Measurements from ENCODE around the gene PTPRN2. TPM values are rescaled to one million over a fixed set of nuclear protein-coding genes. Genes with fewer than 3 reads are reported as not detected.

The PTPRN2 gene
- total RNA-seq, 1 experiment from 2014 or later: not detected

- peaks cover 10% of the 10 kb centered on the region for H3F3A ChIP-seq (ENCODE audit: insufficient read depth, low read depth)
- ChIA-PET POLR2A (ENCODE audit: unreplicated experiment) (no interaction called here), CTCF (no interaction called here)
- H3K4me1 ChIP-seq (replicated peaks; ENCODE audit: insufficient read depth): no peaks in the 10 kb centered on the region
- H4K20me1 ChIP-seq (ENCODE audit: insufficient read depth): no peaks in the 10 kb centered on the region
- no peak overlapping the region for H2AFZ ChIP-seq
- DNase-seq: no peak
- H3K27me3 ChIP-seq (ENCODE audit: insufficient read depth, low read depth): no peaks in the 10 kb centered on the region
- H3K27ac ChIP-seq: no peak overlapping the region
- no peak overlapping the region for H3K4me2 ChIP-seq
- intact Hi-C loops (cut with micrococcal nuclease; ENCODE audit: unreplicated experiment): no loop called here
- no peaks in the 10 kb centered on the region for H3K9me2 ChIP-seq (ENCODE audit: insufficient read depth)
- H3K79me2 ChIP-seq (ENCODE audit: low read depth): no peaks in the 10 kb centered on the region
- BruUV-seq (replicated peaks): no TSS peak
- H3K36me3 ChIP-seq (ENCODE audit: low read depth): no peaks in the 10 kb centered on the region
- H3K9me3 ChIP-seq (ENCODE audit: insufficient read depth, low read depth): no peaks in the 10 kb centered on the region
- H3K4me3 ChIP-seq: no peak overlapping the region
- no peak for TF ChIP-seq EZH2 (IDR thresholded peaks at IDR 0.05; ENCODE audit: low read depth)
- TF ChIP-seq, protein P1, sequence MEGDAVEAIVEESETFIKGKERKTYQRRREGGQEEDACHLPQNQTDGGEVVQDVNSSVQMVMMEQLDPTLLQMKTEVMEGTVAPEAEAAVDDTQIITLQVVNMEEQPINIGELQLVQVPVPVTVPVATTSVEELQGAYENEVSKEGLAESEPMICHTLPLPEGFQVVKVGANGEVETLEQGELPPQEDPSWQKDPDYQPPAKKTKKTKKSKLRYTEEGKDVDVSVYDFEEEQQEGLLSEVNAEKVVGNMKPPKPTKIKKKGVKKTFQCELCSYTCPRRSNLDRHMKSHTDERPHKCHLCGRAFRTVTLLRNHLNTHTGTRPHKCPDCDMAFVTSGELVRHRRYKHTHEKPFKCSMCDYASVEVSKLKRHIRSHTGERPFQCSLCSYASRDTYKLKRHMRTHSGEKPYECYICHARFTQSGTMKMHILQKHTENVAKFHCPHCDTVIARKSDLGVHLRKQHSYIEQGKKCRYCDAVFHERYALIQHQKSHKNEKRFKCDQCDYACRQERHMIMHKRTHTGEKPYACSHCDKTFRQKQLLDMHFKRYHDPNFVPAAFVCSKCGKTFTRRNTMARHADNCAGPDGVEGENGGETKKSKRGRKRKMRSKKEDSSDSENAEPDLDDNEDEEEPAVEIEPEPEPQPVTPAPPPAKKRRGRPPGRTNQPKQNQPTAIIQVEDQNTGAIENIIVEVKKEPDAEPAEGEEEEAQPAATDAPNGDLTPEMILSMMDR (conservative IDR thresholded peaks at IDR 0.05): no peak
Observed at GRCh38 chr7:158618745-158619140, 31.1 kb upstream of the PTPRN2 start.

DNA sequence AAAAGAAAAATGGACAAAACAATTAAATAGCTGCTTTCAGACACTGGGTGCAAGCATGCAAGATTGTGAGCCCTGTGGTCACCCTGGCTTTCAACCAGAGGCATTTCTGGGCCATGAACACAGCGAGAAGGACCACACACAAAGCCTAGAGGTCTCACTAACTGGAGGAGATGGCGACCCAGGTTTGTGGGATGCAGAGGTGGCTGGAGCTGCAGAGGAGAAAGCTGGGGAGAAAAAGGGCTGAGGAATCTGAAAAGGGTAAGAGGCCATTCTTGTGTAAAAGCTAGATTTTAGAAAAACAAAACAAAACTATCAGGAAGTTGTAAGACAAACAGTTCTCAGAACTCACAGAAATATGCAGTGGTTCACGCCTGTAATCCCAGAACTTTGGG, 30.1 kb upstream of the PTPRN2 start:
- POLR2A ChIA-PET (ENCODE audit: unreplicated experiment): no interaction called here
- Histone ChIP-seq H3F3A (ENCODE audit: insufficient read depth, low read depth) (peaks cover 10% of the 10 kb centered on the region), H2AFZ (no peak overlapping the region), H3K79me2 (ENCODE audit: low read depth) (no peaks in the 10 kb centered on the region), H3K27ac (no peak overlapping the region), H3K27me3 (ENCODE audit: insufficient read depth, low read depth) (no peaks in the 10 kb centered on the region), H4K20me1 (ENCODE audit: insufficient read depth) (no peaks in the 10 kb centered on the region), H3K36me3 (ENCODE audit: low read depth) (no peaks in the 10 kb centered on the region), H3K4me3 (no peak overlapping the region), H3K4me1 (replicated peaks; ENCODE audit: insufficient read depth) (no peaks in the 10 kb centered on the region), H3K9me2 (ENCODE audit: insufficient read depth) (no peaks in the 10 kb centered on the region), H3K9me3 (ENCODE audit: insufficient read depth, low read depth) (no peaks in the 10 kb centered on the region), H3K4me2 (no peak overlapping the region)
- DNase-seq: no peak
- intact Hi-C loops (cut with micrococcal nuclease; ENCODE audit: unreplicated experiment): no loop called here
- TF ChIP-seq, protein P1 (conservative IDR thresholded peaks at IDR 0.05): no peak
- no peak for TF ChIP-seq EZH2 (IDR thresholded peaks at IDR 0.05; ENCODE audit: low read depth)
- BruUV-seq (replicated peaks): no TSS peak
- CTCF ChIA-PET: no interaction called here

GRCh38 chr7:158616050-158616449, 28.4 kb upstream of the PTPRN2 start:
- Histone ChIP-seq H3K36me3 (ENCODE audit: low read depth) (no peaks in the 10 kb centered on the region), H3K27ac (no peak overlapping the region), H3K4me1 (replicated peaks; ENCODE audit: insufficient read depth) (no peaks in the 10 kb centered on the region), H4K20me1 (ENCODE audit: insufficient read depth) (no peaks in the 10 kb centered on the region), H3K4me2 (no peak overlapping the region), H3K27me3 (ENCODE audit: insufficient read depth, low read depth) (no peaks in the 10 kb centered on the region), H3K4me3 (no peak overlapping the region), H3K79me2 (ENCODE audit: low read depth) (no peaks in the 10 kb centered on the region), H2AFZ (no peak overlapping the region), H3F3A (ENCODE audit: insufficient read depth, low read depth) (peaks cover 10% of the 10 kb centered on the region), H3K9me3 (ENCODE audit: insufficient read depth, low read depth) (no peaks in the 10 kb centered on the region), H3K9me2 (ENCODE audit: insufficient read depth) (no peaks in the 10 kb centered on the region)
- intact Hi-C loops (cut with micrococcal nuclease; ENCODE audit: unreplicated experiment): no loop called here
- CTCF ChIA-PET: no interaction called here
- BruUV-seq (replicated peaks): no TSS peak
- TF ChIP-seq, protein P1 (conservative IDR thresholded peaks at IDR 0.05): no peak
- TF ChIP-seq EZH2 (IDR thresholded peaks at IDR 0.05; ENCODE audit: low read depth): no peak
- no peak for DNase-seq
- POLR2A ChIA-PET (ENCODE audit: unreplicated experiment): no interaction called here

Measured in PC-9 (cell line).